CD4-positive, alpha-beta T cell treated with Interleukin-15 for 1 hour (primary cell): Measurements from ENCODE around the gene TMEM26.

ENCODE experiments used
- DNase-seq: peaks from one replicate; pipeline ENCODE4 v3.0.0-alpha.2; 2020

Gene TMEM26

GRCh38 chr10:61452655-61453641 lies at the start of gene TMEM26:
TMEM26 (minus strand) TSS chr10:61453381; CDS start chr10:61453081, 300 bp downstream.
- no peak for DNase-seq

GRCh38 chr10:61500460-61500859 lies 47.3 kb upstream of the TMEM26 start:
- no peak for DNase-seq

- DNase-seq, result no peak
These were observed 39.3 kb upstream of the TMEM26 start for GRCh38 chr10:61492364-61492995.

GRCh38 chr10:61487506-61487905 lies 34.3 kb upstream of the TMEM26 start:
- no peak for DNase-seq

- DNase-seq, result no peak
These were observed 33.7 kb upstream of the TMEM26 start for GRCh38 chr10:61486738-61487396.

- DNase-seq, result no peak
These were observed 33.1 kb upstream of the TMEM26 start for GRCh38 chr10:61486251-61486650.

- no peak for DNase-seq
These were observed 28.4 kb upstream of the TMEM26 start for GRCh38 chr10:61481597-61481996.

- no peak for DNase-seq
These were observed 27.0 kb upstream of the TMEM26 start for GRCh38 chr10:61480208-61480607.

- no peak for DNase-seq
These were observed 25.6 kb upstream of the TMEM26 start for GRCh38 chr10:61478621-61479312.

- DNase-seq, result no peak
These were observed 24.3 kb upstream of the TMEM26 start for GRCh38 chr10:61477451-61477850.

- DNase-seq, result no peak
These were observed 23.3 kb upstream of the TMEM26 start for GRCh38 chr10:61476529-61476928.

- no peak for DNase-seq
These were observed 22.3 kb upstream of the TMEM26 start for GRCh38 chr10:61475449-61475873.

- no peak for DNase-seq
These were observed 19.0 kb upstream of the TMEM26 start for GRCh38 chr10:61472090-61472674.

GRCh38 chr10:61471491-61471890 lies 18.3 kb upstream of the TMEM26 start:
- no peak for DNase-seq

- no peak for DNase-seq
These were observed 17.6 kb upstream of the TMEM26 start for GRCh38 chr10:61470740-61471139.

- DNase-seq, result no peak
These were observed 12.9 kb upstream of the TMEM26 start for GRCh38 chr10:61465901-61466632.

- DNase-seq, result no peak
These were observed 12.0 kb upstream of the TMEM26 start for GRCh38 chr10:61465171-61465496.

- no peak for DNase-seq
These were observed 11.4 kb upstream of the TMEM26 start for GRCh38 chr10:61464461-61465170.

- DNase-seq, result no peak
These were observed 10.1 kb upstream of the TMEM26 start for GRCh38 chr10:61463035-61463909.

- no peak for DNase-seq
These were observed 7.7 kb upstream of the TMEM26 start for GRCh38 chr10:61460835-61461234.
